Calu3 (cell line): ENCODE results near the gene ZDHHC1. TPM values are rescaled to one million over a fixed set of nuclear protein-coding genes. Genes with fewer than 3 reads are reported as not detected.

Experiments used
- BruUV-seq: library from RNA; stranded (reverse); fragments of 400-500 nt; replicated peaks from 2 replicates; lab custom pipeline; 2021; lab: Mats Ljungman, UMichigan
- CTCF ChIA-PET: fragments of 300-600 bp; sonication (Branson Sonifier 250); formaldehyde crosslinking; loops from one replicate; lab custom pipeline; 2022; ENCODE audit warnings: antibody characterized with exemption; lab: Charles Lee
- DNase-seq: peaks from one replicate; pipeline ENCODE4 v3.0.0; 2022
- H3K27ac Mint-ChIP-seq: one replicate; pipeline ENCODE4 v1.8.0; 2022; ENCODE audit warnings: mixed read lengths; ENCODE audit not compliant: unreplicated experiment
- H3K27me3 Mint-ChIP-seq: one replicate; pipeline ENCODE4 v1.8.0; 2022; ENCODE audit warnings: mixed read lengths; ENCODE audit not compliant: unreplicated experiment
- H3K36me3 Mint-ChIP-seq: one replicate; pipeline ENCODE4 v1.8.0; 2022; ENCODE audit warnings: mild to moderate bottlenecking, moderate library complexity, mixed read lengths; ENCODE audit not compliant: insufficient read depth, unreplicated experiment
- H3K4me1 Mint-ChIP-seq: one replicate; pipeline ENCODE4 v1.8.0; 2022; ENCODE audit warnings: mild to moderate bottlenecking, low read depth, mixed read lengths; ENCODE audit not compliant: unreplicated experiment
- H3K4me3 Mint-ChIP-seq: one replicate; pipeline ENCODE4 v1.8.0; 2022; ENCODE audit warnings: mild to moderate bottlenecking, low read depth, moderate library complexity, mixed read lengths; ENCODE audit not compliant: unreplicated experiment
- H3K9me3 Mint-ChIP-seq: one replicate; pipeline ENCODE4 v1.8.0; 2022; ENCODE audit warnings: low read depth, mixed read lengths; ENCODE audit not compliant: unreplicated experiment
- CTCF ChIP-seq: fragments of 200-600 bp; IDR thresholded peaks from one replicate; pipeline ENCODE4 v1.8.0; 2022; ENCODE audit warnings: antibody characterized with exemption; ENCODE audit not compliant: unreplicated experiment
- intact Hi-C: fragments of 100-400 bp; cut with micrococcal nuclease; formaldehyde crosslinking; loops from one replicate; pipeline ENCODE4 v1.10.0; 2022; ENCODE audit not compliant: unreplicated experiment
- total RNA-seq: library from RNA; stranded (reverse); gene quantifications from 2 replicates; pipeline ENCODE4 v1.2.3, GENCODE V29; 2022

ZDHHC1 gene
- total RNA-seq, 1 experiment from 2014 or later = 22.6 TPM

GRCh38 chr16:67442581-67443255 lies 26.4 kb upstream of the ZDHHC1 start:
- Mint-ChIP-seq H3K27me3 (no peaks in the 10 kb centered on the region), H3K9me3 (no peaks in the 10 kb centered on the region), H3K4me3 (no peak overlapping the region), H3K36me3 (peaks cover 23% of the 10 kb centered on the region), H3K4me1 (peaks cover 23% of the 10 kb centered on the region), H3K27ac (no peak overlapping the region)
- intact Hi-C loops = no loop called here
- DNase-seq = no peak
- no peak for TF ChIP-seq CTCF
- no TSS peak for BruUV-seq
- CTCF ChIA-PET = interaction anchor here (1.2 to 2.2 kb wide), 5 partner anchors 9 to 23 kb away, joined by 4 to 13 read pairs (median 8); partner anchors contain the start of gene HSD11B2

- BruUV-seq = no TSS peak
- CTCF ChIA-PET = interaction anchor here (0.5 to 3.3 kb wide), 15 partner anchors 10 to 1476 kb away, joined by 3 to 20 read pairs (median 4); partner anchors contain the start of genes ELMO3 and HSD11B2
- H3K4me3 Mint-ChIP-seq = no peak overlapping the region
- H3K4me1 Mint-ChIP-seq = peaks cover 21% of the 10 kb centered on the region
- no peak for TF ChIP-seq CTCF
- H3K9me3 Mint-ChIP-seq = no peaks in the 10 kb centered on the region
- intact Hi-C loops = no loop called here
- H3K36me3 Mint-ChIP-seq = peaks cover 18% of the 10 kb centered on the region
- no peaks in the 10 kb centered on the region for H3K27me3 Mint-ChIP-seq
- no peak for DNase-seq
- no peak overlapping the region for H3K27ac Mint-ChIP-seq
Observed at GRCh38 chr16:67441907-67442306, 25.6 kb upstream of the ZDHHC1 start.

- BruUV-seq = no TSS peak
- peak; percentile 79 for DNase-seq
- Mint-ChIP-seq H3K9me3 (no peaks in the 10 kb centered on the region), H3K27me3 (no peaks in the 10 kb centered on the region), H3K4me1 (peaks cover 15% of the 10 kb centered on the region), H3K36me3 (peaks cover 12% of the 10 kb centered on the region), H3K27ac (no peak overlapping the region), H3K4me3 (no peak overlapping the region)
- CTCF ChIA-PET = interaction anchor here (0.5 to 3.3 kb wide), 17 partner anchors 11 to 1477 kb away, joined by 3 to 20 read pairs (median 5); partner anchors contain the start of genes ELMO3, HSD11B2 and NAE1
- no peak for TF ChIP-seq CTCF
- intact Hi-C loops = no loop called here
Observed at GRCh38 chr16:67441271-67441753, 25.0 kb upstream of the ZDHHC1 start.

- CTCF ChIA-PET = interaction anchor here (3.3 kb wide), 1 partner anchor 10 kb away, joined by 20 read pairs; no protein-coding TSS in a partner anchor
Observed at GRCh38 chr16:67438824-67439393, 22.6 kb upstream of the ZDHHC1 start.

More at GRCh38 chr16:67438824-67439393, 22.6 kb upstream of the ZDHHC1 start:
- TF ChIP-seq CTCF = no peak
- Mint-ChIP-seq H3K9me3 (no peaks in the 10 kb centered on the region), H3K4me1 (peaks cover 12% of the 10 kb centered on the region), H3K36me3 (peaks cover 16% of the 10 kb centered on the region), H3K27me3 (no peaks in the 10 kb centered on the region), H3K4me3 (no peak overlapping the region), H3K27ac (no peak overlapping the region)
- intact Hi-C loops = no loop called here
- no TSS peak for BruUV-seq
- DNase-seq = no peak
